ENCODE results near the gene APOL3.
"Not testable (repeated sequence)": the region's sequence is repeated elsewhere in the genome, so short reads cannot be mapped to it uniquely, and the experiment has no call there.

The APOL3 gene

DNA sequence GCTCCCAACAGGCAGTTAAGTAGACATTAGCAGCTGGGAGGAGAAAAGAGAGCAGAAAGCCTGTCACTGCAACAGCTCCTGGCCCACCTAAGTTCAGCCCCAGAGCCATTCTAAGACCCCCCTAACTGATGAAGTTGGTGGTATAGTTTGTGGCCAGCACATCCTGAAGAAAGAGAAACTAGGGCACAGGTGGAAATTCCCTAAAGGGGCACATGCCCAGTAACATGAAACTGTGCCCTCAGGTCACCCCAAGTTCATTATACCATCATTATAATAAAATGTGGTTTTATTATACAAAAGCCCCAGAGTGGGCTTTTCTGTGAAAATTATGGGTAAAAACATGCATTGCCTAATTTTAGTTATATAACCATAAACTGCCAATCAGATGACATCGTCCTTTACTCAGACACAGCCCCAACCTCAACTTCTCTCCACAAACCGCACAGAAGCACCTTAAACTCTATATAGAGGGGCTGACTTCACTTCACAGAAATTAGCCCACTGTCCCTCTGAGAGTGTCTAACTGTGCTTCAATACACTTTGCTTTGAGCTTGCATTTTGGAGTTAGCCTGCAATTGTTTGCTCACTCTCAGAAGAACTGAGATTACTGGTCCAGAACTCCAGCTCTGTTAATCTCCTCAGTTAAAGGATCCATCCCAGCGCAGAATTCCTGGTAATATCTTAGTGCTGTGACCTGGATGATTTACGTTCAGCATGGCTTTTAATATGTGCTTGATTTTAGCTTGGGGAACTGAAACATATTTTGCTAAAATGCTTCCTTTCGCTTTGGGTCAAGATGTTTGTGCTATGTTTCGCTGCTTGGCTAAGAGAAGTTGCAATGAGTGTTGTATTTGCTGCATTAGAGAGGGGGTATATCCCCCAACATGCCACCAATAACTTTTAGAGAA is 1.8 kb upstream of the APOL3 start:
- in situ Hi-C loops (cut with HindIII; ENCODE audit: low sequenced_read_pairs): loop anchor here (5.0 kb wide), 1 partner anchor 60 kb away; no protein-coding TSS in a partner anchor

DNA sequence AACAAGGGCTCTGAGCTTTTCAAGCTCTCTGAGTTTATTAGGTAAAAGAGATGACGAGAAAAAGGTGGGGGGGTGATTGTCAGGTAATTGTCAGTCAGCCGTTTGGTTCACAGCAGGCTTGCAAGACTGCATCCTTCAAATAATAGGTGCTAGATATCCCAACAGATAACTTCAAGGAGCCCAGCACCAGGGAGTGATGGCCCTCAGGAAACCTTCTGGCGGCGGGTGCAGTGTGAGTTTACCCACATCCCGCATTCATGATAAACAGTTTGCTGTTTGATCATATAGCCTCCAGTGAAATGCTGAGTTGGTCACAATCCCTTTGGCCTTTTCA is 1.2 kb upstream of the APOL3 start:
- in situ Hi-C loops (cut with HindIII; ENCODE audit: low sequenced_read_pairs): loop anchor here (5.0 kb wide), 1 partner anchor 59 kb away; no protein-coding TSS in a partner anchor

DNA sequence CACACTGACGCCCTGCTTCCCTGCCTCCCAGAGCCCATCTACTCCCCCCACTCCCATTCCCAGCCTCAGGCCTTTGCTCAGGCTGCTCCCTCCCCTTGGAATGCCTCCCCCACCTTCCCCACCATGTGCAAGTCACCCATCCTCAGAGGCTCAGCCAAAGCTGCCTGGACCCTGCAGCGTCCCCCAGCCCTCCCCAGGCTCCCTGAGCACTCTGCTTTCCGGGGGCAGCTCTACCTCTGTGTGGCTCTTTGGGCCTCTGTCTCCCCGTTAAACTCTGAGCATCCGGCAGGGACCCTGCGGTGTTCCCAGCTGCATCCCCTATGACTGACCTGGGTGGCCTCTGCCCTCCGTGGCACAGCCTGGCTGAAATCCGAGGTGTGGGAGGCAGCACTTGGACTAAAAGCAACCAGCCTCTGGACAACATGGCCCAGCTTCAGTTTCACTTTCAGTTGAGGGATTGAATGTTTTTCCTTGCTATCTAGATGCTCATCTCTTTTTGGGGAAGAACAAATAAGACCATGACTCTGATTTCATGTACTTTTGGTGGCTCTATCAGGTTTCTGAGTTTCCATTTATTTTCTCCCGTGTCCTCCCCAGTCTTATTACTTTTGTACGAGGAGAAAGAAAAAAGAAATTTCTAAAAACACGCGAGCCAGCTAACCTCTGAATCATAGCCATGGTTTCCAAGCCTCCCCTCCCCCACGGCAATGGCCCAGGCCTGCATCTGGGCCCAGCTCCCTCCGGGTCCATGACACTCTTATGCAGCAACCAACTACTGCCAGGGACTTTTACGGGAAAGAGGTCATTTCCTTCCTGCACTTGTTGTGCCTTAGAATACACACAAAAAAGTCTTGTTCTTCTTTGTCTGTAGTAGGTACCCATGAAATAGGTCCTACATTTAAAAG is 3.8 kb downstream of the APOL3 start:
- in situ Hi-C loops (cut with HindIII; ENCODE audit: low sequenced_read_pairs): no loop called here

GRCh38 chr22:36156119-36156514 is 4.4 kb downstream of the APOL3 start:
- in situ Hi-C loops (cut with HindIII; ENCODE audit: low sequenced_read_pairs): no loop called here

DNA sequence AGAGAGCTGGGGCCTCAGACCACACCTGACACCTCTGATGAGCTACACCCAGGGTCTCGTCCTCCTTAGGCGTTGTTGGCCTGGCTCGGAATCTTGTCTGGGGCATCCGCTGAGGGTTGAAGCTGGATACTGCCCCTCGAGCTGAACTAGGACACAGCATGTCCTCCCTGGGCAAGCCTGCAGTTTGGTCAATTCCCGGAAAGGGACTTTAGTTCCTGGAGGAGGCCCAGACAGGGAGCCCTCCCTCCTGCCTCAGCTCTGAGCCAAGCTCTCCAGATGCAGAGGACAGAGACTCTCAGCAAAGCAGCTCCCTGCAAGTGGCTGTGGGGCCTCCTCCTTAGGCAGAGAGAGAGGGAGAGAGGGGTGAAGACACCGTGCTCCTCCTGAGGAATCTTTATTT is 4.9 kb downstream of the APOL3 start:
- in situ Hi-C loops (cut with HindIII; ENCODE audit: low sequenced_read_pairs): no loop called here

DNA sequence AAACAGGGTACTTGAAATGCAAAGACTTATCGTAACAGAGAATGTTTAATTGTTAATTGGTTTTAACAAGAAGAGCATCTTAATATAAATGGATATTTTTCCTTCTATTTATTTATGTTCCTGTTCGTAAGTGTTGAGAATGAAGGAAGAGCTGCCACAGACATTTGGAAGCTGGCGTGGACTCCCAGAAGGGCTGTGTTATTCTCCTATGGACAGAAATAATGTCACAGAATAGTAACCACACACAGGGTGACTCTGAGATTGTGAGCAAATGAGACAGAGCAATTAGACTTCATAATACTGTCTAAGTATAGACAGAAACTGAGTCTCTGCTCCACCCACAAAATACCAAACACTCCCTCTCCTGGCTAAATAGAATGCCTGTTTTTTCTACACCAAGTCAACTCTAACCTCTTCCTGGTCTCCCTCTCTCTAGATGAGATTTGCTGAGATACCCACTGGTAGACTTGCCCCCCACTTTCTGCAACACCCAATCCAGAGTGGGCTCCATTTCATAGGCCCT is 6.1 kb downstream of the APOL3 start:
- in situ Hi-C loops (cut with HindIII; ENCODE audit: low sequenced_read_pairs): no loop called here

DNA sequence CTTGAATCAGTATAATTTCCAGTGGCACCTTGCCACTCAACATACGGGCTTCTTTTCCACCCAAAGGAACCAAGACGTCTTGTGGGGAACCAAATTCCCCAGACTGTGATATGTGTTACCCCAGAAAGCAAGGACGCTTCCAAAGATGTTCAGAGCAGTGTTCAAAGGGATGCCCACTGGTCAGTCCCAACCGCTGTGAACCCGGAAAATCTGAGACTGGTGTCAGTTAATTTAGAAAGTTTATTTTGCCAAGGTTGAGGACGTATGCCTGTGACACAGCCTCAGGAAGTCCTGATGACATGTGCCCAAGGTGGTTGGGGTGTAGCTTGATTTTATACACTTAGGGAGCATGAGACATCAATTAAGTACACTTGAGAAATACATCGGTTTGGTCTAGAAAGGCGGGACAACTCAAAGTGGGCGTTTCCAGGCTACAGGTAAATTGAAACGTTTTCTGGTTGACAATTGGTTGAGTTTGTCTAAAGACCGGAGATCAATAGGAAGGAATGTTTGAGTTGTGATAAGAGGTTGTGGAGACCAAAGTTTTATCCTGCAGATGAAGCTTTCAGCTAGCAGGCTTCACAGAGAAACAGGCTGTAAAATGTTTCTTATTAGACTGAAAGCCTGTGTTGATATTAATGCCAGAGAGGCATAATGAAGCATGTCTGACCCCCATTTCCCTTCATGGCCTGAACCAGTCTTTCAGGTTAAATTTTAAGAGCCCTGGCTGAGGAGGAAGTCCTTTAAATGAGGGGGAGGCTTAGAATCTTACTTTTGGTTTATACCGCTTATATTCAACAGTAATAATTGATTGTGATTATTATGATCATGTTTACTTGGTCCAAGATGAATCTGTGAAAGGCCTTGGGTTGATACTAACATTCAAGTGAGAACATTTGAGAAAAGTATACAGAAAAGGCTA is 6.8 kb downstream of the APOL3 start:
- in situ Hi-C loops (cut with HindIII; ENCODE audit: low sequenced_read_pairs): no loop called here

GRCh38 chr22:36152821-36153220 is 7.7 kb downstream of the APOL3 start:
- in situ Hi-C loops (cut with HindIII; ENCODE audit: low sequenced_read_pairs): not testable (repeated sequence)

GRCh38 chr22:36152088-36152487 is 8.5 kb downstream of the APOL3 start:
- in situ Hi-C loops (cut with HindIII; ENCODE audit: low sequenced_read_pairs): no loop called here

DNA sequence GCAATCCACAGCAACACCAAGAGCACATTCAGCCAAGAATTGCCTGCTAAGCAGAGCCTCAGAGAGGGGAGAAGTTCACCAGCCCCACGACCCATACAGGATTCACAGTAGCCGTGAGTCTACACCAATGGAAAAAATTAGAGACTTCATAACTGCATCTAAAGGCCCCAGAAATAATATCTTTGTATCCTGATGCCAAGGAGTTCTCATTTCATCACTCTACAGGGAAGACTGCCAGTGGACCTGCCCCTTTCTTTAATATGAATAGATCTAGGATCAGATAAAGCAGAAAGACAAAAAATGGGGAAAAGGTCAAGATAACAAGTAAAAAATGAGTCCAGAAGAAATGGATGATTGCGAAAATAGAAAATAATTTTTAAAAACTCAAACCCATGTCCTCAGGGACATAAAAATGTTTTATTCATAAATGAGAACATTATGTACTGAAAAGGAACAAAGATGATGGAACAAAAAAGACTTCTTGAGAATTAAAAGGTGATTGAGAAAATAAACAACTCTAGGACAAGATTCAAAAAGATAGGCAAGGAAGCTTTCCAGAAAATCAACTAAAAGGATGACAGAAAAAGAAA is 9.5 kb downstream of the APOL3 start:
- in situ Hi-C loops (cut with HindIII; ENCODE audit: low sequenced_read_pairs): no loop called here

DNA sequence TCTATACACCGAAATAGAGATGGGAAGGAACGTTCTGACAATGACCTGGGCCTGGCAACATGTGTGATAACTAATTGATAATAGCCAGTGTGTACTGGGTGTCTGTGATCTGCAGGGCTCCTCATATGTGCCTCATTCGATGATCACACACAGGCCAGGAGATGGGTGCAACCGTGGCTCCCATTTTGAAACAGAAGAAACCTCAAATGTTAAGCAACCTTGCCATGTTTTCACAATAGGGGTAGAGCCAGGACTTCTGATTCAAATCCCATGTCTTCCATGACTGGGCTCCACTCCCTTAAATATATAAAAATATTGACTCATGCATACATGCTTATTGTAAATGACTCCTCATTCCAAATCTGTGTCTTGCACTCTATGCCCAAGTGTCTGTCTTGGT is 11.1 kb downstream of the APOL3 start:
- in situ Hi-C loops (cut with HindIII; ENCODE audit: low sequenced_read_pairs): no loop called here

- in situ Hi-C loops (cut with HindIII; ENCODE audit: low sequenced_read_pairs): no loop called here
Observed at GRCh38 chr22:36148411-36148810, 12.1 kb downstream of the APOL3 start.

DNA sequence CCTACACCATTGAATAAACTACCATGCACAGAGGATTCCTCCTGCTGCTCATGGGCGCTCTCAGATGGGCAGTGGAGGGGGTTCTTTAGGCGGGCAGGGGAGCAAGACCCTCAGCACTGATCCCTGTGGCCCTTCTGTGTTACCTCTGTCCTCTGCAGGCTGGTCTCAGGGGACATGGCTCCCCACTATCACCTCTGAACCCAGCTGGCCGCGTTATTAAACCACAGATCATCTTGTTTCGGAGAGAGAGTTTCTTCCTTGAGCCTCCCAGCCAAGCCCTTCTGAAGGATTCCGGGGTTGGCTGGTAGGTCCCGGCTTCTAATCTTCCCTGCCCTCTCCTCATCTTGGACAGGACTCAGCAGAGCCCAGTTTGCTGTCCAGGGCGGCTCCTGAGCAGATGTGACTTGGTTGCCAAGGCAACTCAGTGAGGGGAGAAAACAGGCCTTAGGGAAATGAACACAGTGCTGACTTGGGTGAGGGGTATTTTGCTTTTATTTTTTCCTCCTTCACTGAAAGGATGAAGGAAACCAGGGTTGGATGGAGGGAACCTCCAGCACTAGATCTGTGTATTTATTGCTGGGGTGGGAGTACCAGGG is 13.3 kb downstream of the APOL3 start:
- in situ Hi-C loops (cut with HindIII; ENCODE audit: low sequenced_read_pairs): no loop called here

DNA sequence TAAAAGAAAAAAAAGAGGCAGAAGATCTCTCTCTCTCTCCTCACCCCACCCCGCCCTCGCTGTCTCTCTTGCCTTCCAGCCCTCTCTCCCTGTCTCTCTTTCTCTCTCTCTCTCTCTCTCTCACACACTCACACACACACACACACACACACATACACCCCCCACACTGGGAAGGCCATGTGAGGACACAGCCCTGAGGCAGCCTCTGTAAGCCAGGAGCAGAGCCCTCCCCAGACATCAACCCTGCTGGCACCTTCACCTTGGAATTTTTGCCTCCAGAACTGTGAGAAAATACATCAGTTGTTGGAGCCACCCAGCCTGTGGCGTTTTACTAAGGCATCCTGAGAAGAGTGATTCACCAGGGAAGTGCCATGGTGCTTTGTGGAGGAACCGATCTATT is 14.7 kb downstream of the APOL3 start:
- in situ Hi-C loops (cut with HindIII; ENCODE audit: low sequenced_read_pairs): no loop called here

DNA sequence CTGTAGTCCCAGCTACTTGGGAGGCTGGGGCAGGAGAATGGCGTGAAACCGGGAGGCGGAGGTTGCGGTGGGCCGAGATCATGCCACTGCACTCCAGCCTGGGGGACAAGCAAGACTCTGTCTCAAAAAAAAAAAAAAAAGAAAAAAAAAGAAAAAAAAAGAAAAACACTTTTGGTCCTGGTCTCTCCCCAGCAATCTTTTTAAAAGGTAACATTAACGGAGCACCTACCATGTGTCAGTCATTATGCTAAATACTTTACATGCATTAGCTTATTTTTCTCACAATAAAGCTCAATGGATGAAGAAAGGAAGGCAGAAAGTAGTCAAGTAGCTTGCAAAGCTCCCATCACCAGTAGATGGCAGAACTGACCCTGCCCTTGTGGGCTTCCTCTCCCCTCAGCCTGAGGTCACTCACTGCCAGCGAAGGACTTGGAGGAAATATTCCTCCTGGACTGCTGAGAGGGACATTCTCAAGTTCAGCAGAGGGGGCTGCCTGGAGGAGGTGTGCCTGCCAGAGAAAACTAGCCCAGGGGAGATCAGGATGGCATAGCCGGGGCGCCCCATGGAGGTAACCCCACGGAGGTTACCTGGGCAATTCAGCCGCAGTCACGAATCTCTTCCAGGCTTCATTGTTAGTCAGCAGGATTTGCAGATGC is 15.5 kb downstream of the APOL3 start:
- in situ Hi-C loops (cut with HindIII; ENCODE audit: low sequenced_read_pairs): no loop called here

DNA sequence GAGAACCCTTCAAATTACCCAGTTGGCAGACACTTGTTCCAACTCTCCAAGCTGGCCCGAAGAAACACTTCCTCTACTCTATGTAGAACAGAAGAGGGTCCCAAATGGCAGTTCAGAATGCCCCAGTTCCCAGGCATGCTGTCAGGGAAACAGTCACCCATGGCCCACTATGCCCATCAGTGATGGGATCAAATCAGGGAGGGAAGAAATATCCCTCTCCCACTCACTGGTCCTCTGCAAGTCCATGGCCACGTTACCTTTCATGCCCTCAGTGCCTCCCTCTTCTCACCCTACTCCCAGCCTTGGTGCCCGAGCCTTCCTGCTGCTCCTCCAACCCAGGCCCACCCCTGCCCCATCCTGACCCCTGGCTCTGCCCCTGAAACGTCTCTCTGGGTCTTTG is 16.6 kb downstream of the APOL3 start:
- in situ Hi-C loops (cut with HindIII; ENCODE audit: low sequenced_read_pairs): no loop called here

DNA sequence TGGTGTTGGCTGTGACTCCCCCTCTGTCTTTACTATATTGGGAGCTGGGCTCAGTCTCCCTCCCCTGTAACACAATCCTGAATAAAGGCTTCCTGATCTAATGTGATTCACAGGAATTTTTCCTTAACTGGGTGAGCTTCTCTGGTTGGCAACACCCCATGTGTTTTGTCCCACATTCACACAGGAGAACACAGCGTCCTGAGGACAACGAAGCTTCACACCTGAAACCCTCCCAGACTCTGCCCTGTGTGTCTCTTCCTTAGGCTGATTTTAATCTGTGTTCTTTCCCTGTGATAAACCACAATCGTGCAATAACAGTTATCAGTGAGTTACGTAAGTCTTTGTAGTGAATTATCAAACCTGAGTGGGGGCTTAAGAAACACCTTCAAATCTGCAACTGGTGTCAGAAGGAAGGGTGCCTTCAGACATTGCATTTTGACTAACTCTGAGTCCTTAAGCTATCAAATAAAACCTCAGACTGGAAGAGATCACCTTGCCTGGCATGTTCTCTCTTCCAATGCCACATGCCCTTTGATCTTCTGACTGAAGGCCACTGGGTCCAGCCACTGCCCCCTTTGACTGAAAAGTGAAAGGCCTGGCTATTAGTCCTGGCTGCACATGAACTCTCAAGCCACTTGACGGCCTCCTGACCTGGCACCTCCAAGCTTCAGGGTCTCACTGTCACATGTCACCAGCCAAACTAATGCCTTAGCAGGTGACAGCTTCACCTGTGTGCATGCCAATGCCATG is 17.3 kb downstream of the APOL3 start:
- in situ Hi-C loops (cut with HindIII; ENCODE audit: low sequenced_read_pairs): no loop called here

DNA sequence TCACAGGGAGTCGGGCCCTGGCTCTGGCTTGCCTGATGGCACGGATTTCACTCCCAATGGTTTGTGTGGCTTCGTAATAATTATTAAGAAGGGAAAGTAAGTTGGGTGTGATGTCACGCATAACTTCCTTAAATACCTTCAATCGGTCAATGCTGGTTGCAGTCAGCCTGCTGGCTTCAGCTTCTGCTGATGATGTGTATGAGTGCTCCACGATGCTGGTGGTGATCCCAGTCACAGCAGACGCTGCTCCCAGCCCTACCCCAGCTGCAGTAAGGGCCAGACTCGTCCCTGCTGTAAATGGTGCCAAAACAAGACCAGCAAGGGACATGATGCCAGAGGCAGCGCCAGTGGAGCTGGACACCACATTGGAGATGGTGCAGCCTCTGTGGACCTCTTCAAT is 19.1 kb downstream of the APOL3 start:
- in situ Hi-C loops (cut with HindIII; ENCODE audit: low sequenced_read_pairs): no loop called here

DNA sequence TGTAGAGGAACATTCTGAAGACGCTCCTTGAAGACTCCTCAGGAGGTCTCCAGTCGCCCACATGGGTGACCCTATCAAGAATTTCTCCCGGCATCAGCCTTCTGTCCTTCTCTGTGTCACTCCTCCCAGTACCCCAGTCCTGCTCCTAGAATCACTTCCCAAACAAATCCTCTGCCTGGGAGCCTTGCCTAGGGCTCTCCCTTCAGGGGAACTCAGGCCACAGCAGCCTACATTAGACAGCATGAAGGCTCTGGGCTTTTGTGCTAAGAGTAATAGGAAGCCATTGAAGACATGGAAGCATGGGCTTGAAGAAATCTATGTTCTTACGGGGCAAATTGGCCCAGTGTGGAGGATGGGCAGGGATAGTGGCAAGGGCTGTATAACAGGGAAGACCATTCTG is 21.8 kb downstream of the APOL3 start:
- in situ Hi-C loops (cut with HindIII; ENCODE audit: low sequenced_read_pairs): not testable (repeated sequence)

Data from DLD1 (cell line).